Esophagus squamous epithelium (tissue), 5 donors: ENCODE data around the gene VILL. TPM values are rescaled to one million over a fixed set of nuclear protein-coding genes. Genes with fewer than 3 reads are reported as not detected.
A peak's percentile ranks its signal among the peaks of the same experiment; 100 is the strongest.

ENCODE experiments used
- DNase-seq: peaks from one replicate; lab custom pipeline; 2025; lab: John Stamatoyannopoulos, UW
- H3K27ac ChIP-seq, 4 donors: fragments of 200-600 bp; sonication (generic); one replicate each; pipeline ENCODE4 v1.5.1; 2016 to 2019; ENCODE audit warnings: mild to moderate bottlenecking in 1 of 4
- H3K27me3 ChIP-seq, 4 donors: fragments of 200-600 bp; sonication (generic); 1 replicate in 3 of 4; 2 replicates in 1 of 4; pipeline versions ENCODE4 v1.5.1 to v1.6.0; 2017 to 2021; ENCODE audit warnings: antibody characterized with exemption in 1 of 4
- H3K36me3 ChIP-seq, 3 donors: fragments of 200-600 bp; sonication (generic); one replicate each; pipeline ENCODE4 v1.5.1; 2016 to 2019
- H3K4me1 ChIP-seq, 3 donors: fragments of 200-600 bp; sonication (generic); one replicate each; pipeline ENCODE4 v1.5.1; 2017 to 2019
- H3K4me3 ChIP-seq, 4 donors: fragments of 200-600 bp; sonication (generic); 1 replicate in 3 of 4; 2 replicates in 1 of 4; pipeline ENCODE4 v1.5.1; 2016 to 2019; ENCODE audit warnings: mild to moderate bottlenecking in 2 of 4, moderate library complexity in 1 of 4
- H3K9me3 ChIP-seq, 3 donors: fragments of 200-600 bp; sonication (generic); one replicate each; pipeline ENCODE4 v1.5.1; 2016 to 2019
- POLR2A ChIP-seq, 4 donors: fragments of 450-650 bp; IDR thresholded peaks; one replicate each; pipeline ENCODE4 v1.6.1; 2017; ENCODE audit warnings: antibody characterized with exemption in 4 of 4, mild to moderate bottlenecking in 4 of 4, moderate library complexity in 3 of 4
- WGBS, 2 donors: methylation state at CpG; one replicate each; pipeline ENCODE4 v1.1.5; 2018; 5-methylcytosine and 5-hydroxymethylcytosine counted together
- intact Hi-C: fragments of 100-400 bp; cut with DNase I; formaldehyde crosslinking; loops from one replicate; pipeline ENCODE4 v1.15.0; 2022
- total RNA-seq, 4 donors: library from RNA; depleted of rRNA; stranded (reverse); fragments of >200 nt; gene quantifications; one replicate each; pipeline ENCODE4 v1.1.0, GENCODE V29; 2016
- TF ChIP-seq, protein P1 (sequence below), 6 experiments: fragments of 450-650 bp in 4 of 6; fragments of 200-600 bp in 2 of 6; sonication (generic) in 2 of 6; IDR thresholded peaks; one replicate each; pipeline ENCODE4 v1.5.1; 2016 to 2019; ENCODE audit warnings: antibody characterized with exemption in 6 of 6, mild to moderate bottlenecking in 4 of 6, moderate library complexity in 4 of 6
- donor health status: DM: yes; HTN: yes; CAD: no.

The VILL gene
- total RNA-seq, 4 donors from 2014 or later, result 5.5 to 13.0 (median 6.1) TPM

DNA sequence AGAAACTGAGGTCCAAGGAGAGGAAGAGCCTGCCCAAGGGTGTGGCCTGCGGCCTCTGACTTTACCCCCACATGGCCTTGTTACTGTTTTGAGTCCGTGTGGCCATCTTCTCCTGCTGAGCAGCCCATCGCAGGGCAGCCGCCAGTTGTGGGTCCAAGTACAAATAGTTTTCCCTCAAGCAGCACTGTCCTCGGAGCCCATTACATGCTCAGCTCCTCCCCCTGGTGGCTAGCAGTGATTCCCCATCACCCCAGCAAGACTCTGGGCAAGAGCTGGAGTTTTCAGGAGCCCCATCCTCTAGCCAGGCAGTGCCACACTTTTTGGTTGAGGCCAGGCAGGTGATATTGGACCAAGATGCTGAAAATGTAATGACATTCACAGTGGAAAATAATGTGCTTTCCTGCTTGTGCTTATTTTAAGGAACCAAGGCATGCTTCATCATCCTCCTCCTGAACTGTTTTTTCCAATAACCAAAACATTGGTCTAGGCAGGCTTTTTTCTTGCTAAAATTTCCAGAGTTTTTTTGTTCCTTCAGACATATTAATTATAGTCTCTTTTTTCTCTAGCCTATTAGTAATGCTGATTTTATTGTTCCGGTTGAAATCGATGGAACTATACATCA is 23.2 kb upstream of the VILL start:
- Histone ChIP-seq H3K4me1 (peaks cover 0 to 23% (median 5%) of the 10 kb centered on the region in 3 donors), H3K9me3 (no peaks in the 10 kb centered on the region), H3K27me3 (no peaks in the 10 kb centered on the region), H3K27ac (no peak overlapping the region), H3K4me3 (no peak overlapping the region), H3K36me3 (peaks cover 0 to 44% (median 0%) of the 10 kb centered on the region in 3 donors)
- DNase-seq, result no peak
- intact Hi-C loops, result loop anchor here (2.0 kb wide), 1 partner anchor 113 kb away; no protein-coding TSS in a partner anchor
- 53 to 75% methylated on average over 3 to 7 of the region's 7 CpGs for WGBS, 2 donors
- no peak for TF ChIP-seq POLR2A (IDR thresholded peaks at IDR 0.05)
- TF ChIP-seq, protein P1, sequence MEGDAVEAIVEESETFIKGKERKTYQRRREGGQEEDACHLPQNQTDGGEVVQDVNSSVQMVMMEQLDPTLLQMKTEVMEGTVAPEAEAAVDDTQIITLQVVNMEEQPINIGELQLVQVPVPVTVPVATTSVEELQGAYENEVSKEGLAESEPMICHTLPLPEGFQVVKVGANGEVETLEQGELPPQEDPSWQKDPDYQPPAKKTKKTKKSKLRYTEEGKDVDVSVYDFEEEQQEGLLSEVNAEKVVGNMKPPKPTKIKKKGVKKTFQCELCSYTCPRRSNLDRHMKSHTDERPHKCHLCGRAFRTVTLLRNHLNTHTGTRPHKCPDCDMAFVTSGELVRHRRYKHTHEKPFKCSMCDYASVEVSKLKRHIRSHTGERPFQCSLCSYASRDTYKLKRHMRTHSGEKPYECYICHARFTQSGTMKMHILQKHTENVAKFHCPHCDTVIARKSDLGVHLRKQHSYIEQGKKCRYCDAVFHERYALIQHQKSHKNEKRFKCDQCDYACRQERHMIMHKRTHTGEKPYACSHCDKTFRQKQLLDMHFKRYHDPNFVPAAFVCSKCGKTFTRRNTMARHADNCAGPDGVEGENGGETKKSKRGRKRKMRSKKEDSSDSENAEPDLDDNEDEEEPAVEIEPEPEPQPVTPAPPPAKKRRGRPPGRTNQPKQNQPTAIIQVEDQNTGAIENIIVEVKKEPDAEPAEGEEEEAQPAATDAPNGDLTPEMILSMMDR (IDR thresholded peaks at IDR 0.05), result peak; percentile 65 to 86 (median 79)

DNA sequence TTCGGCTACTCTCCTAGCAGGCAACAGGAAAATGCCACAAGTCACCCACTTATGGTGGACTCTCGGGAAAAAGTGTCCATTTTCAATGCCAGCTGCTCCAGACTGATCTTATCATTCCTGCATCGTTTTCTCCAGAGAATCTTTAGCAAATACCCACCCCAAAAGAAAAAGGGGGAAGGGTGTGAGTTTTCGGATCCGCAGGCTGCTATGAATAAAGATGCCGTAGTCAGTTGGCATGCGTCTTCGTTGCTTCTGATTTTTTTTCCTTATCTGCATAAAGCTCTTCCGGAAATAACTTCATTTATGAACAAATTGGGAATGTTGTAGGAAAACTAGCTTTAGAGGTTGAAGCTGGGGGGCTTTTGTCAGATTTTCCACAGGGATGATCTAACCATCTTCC is 22.4 kb upstream of the VILL start:
- H3K9me3 ChIP-seq, result no peaks in the 10 kb centered on the region

DNA sequence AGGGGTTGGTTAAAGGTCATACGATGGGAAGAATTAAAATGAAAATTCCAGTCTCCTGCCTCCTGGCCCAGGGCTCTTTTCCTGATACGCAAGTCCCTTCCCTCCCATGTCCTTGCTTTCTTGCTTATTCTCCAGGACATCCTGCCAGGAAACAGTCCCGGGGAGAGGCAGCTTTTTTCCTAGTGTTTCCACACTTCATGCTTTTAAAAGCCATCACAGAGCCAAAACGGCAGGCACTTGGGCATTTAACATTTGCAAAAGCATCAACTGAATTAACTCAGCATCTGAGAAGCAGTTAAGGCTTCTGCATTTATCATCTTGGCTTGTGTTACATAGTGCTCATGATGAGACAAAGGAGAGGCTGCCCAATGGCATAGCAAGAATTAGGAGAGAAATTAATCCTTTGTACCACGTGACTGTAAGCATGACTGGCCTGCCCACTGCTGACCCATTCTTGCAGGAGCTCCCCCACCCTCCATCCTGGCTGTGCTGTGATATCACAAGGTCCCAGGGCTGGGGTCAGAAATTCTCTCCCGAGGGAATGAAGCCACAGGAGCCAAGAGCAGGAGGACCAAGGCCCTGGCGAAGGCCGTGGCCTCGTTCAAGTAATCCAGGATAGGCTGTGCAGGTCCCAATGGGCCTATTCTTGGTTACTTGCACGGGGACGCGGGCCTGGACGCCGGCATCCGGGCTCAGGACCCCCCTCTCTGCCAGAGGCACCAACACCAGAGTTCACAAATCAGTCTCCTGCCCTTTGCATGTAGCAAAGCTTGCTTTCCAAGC is 21.6 kb upstream of the VILL start:
- Histone ChIP-seq H3K27ac (peak overlapping the region in 1 of 4 donors; percentile 23), H3K4me1 (peaks cover 0 to 19% (median 5%) of the 10 kb centered on the region in 3 donors), H3K36me3 (peaks cover 0 to 60% (median 0%) of the 10 kb centered on the region in 3 donors)

More for the DNA sequence above, 22.4 kb upstream of the VILL start:
- TF ChIP-seq, protein P1 (IDR thresholded peaks at IDR 0.05), result no peak
- no peak for TF ChIP-seq POLR2A (IDR thresholded peaks at IDR 0.05)
- Histone ChIP-seq H3K36me3 (peaks cover 0 to 52% (median 0%) of the 10 kb centered on the region in 3 donors), H3K27me3 (no peaks in the 10 kb centered on the region), H3K27ac (no peak overlapping the region), H3K4me3 (no peak overlapping the region), H3K4me1 (peaks cover 0 to 19% (median 5%) of the 10 kb centered on the region in 3 donors)
- DNase-seq, result no peak
- intact Hi-C loops, result no loop called here
- 73 to 90% methylated on average over 9 of the region's 9 CpGs for WGBS, 2 donors

DNA sequence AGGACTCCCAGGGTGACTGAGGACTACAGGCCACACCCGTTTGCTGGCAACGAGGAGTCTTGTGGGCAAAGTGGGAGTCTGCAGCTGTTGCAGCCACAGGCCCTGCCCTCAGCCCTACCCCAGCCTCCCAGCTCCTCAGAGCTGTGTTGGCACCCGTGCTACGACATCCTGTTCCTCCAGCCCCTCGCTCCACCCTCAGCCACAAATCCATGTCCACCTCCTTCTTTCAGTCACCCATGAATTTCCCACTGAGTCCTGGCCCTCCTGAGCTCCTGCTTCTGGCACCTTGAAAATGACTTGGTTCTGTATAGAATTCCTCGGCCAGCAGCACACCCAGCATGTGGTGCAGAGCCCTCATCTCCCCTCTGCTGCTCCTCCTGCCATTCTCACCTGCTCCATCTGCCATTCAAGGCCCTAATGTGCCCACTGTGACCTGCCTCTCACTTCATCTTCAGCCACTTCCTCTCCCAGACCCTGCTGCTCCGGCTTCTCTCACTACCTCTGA is 20.9 kb upstream of the VILL start:
- DNase-seq, result no peak
- intact Hi-C loops, result no loop called here
- H3K36me3 ChIP-seq, result peaks cover 0 to 64% (median 0%) of the 10 kb centered on the region in 3 donors
- no peak for TF ChIP-seq POLR2A (IDR thresholded peaks at IDR 0.05)
- TF ChIP-seq, protein P1 (IDR thresholded peaks at IDR 0.05), result no peak
- H3K4me3 ChIP-seq, result no peak overlapping the region
- 71 to 72% methylated on average over 3 to 7 of the region's 7 CpGs for WGBS, 2 donors
- no peak overlapping the region for H3K27ac ChIP-seq
- peaks cover 0 to 19% (median 5%) of the 10 kb centered on the region in 3 donors for H3K4me1 ChIP-seq
- no peaks in the 10 kb centered on the region for H3K27me3 ChIP-seq
- no peaks in the 10 kb centered on the region for H3K9me3 ChIP-seq

More for the DNA sequence above, 21.6 kb upstream of the VILL start:
- Histone ChIP-seq H3K9me3 (no peaks in the 10 kb centered on the region), H3K4me3 (no peak overlapping the region), H3K27me3 (no peaks in the 10 kb centered on the region)
- TF ChIP-seq POLR2A (IDR thresholded peaks at IDR 0.05), result no peak
- TF ChIP-seq, protein P1 (IDR thresholded peaks at IDR 0.05), result no peak
- intact Hi-C loops, result no loop called here
- 63 to 77% methylated on average over 5 to 9 of the region's 15 CpGs for WGBS, 2 donors
- DNase-seq, result no peak
